Measurements from ENCODE around the gene HNF4A. TPM values are rescaled to one million over a fixed set of nuclear protein-coding genes. Genes with fewer than 3 reads are reported as not detected.
"Not testable (repeated sequence)": the region's sequence is repeated elsewhere in the genome, so short reads cannot be mapped to it uniquely, and the experiment has no call there.

Gene HNF4A
- total RNA-seq, 1 donor from 2014 or later: 4.9 TPM

DNA sequence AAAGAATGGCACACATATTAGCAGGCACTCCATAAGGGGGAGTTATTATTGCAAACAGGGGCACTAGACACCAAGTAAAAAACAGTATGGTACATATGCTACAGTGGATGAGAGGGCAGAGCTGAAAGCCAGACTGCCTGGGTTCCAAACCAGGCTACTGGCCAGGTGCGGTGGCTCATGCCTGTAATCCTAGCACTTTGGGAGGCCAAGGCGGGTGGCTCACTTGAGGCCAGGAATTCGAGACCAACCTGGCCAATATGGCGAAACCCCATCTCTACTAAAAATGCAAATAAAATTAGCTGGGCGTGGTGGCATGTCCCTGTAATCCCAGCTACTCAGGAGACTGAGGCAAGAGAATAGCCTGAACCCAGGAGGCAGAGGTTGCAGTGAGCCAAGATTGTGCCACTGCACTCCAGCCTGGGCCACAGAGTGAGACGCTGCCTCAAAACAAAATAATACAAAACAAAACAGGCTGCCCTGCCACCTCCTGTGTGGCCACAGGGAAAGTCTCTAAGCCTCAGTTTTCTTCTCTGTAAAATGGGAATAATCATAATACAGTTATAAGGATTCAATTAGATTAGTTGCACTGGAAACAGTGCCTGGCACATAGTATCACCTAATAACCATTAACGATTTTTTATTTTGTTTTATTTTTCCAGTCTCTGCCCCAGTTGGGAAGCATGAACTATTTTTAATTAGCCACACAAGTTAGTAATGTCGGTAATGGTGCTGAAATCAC, 112.7 kb downstream of the HNF4A start:
- no peak for DNase-seq (ENCODE audit: low read depth)

DNA sequence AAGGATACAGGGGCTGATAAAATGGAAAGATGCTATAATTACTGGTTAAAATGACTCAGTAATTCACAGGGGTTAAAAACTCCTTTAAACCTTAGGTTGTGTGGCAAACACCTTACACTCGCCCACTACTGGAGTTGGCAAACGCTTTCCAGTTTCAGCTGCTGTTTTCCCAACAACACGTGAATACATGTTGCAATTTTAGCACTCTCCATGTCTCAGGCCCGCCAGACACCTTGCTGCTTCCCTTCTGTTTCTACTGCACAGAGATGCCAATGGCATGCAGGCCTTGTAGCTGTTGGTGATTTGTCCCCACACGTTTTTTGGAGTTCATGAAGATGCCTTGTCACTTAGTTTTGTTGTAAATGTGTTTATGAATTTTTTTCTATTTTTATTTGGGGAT, 114.8 kb downstream of the HNF4A start:
- no peak for DNase-seq (ENCODE audit: low read depth)

DNA sequence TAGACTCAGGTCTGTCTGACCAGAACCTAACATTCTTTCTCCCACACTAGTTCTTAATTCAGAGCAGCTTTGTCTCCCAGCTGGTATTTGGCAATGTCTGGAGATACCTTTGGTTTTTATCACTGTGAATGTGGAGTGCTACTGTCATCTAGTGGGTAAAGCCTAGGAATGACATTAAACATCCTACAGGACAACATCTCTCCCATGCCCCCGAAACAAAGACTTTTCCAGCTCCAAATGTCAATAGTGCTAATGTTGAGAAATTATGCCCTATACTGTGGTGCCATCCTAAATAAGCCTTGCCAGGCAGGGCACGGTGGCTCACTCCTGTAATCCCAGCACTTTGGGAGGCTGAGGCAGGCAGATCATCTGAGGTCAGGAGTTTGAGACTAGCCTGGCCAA, 116.0 kb downstream of the HNF4A start:
- peak; percentile 70 for DNase-seq (ENCODE audit: low read depth)

DNA sequence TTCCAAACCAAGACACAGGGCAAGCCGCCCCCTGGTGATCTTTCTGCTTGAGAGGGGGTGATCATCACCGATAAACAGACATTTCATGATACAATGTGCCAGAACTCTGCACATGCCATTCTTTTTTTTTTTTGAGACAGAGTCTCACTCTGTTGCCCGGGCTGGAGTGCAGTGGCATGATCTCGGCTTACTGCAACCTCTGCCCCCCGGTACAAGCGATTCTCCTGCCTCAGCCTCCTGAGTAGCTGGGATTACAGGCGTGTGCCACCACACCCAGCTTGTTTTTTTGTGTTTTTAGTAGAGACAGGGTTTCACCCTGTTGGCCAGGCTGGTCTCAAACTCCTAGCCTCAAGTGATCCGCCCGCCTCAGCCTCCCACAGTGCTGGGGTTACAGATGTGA, 116.8 kb downstream of the HNF4A start:
- DNase-seq (ENCODE audit: low read depth): not testable (repeated sequence)

DNA sequence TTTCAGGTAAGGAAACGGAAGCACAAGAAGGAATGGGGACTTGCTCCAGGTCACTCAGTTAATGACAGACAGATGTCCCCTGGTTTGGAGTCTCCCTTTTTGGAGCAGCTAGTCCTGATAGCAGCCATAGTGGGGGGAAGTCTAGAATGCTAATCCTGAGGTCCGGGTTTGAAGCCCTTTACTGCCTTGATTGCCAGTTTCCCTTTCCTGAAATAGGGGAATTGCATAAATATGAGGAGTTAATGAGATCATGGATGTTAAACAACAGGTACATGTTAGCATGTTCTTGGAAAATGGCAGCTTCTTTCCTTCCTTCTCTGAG, 119.8 kb downstream of the HNF4A start:
- no peak for DNase-seq (ENCODE audit: low read depth)

DNA sequence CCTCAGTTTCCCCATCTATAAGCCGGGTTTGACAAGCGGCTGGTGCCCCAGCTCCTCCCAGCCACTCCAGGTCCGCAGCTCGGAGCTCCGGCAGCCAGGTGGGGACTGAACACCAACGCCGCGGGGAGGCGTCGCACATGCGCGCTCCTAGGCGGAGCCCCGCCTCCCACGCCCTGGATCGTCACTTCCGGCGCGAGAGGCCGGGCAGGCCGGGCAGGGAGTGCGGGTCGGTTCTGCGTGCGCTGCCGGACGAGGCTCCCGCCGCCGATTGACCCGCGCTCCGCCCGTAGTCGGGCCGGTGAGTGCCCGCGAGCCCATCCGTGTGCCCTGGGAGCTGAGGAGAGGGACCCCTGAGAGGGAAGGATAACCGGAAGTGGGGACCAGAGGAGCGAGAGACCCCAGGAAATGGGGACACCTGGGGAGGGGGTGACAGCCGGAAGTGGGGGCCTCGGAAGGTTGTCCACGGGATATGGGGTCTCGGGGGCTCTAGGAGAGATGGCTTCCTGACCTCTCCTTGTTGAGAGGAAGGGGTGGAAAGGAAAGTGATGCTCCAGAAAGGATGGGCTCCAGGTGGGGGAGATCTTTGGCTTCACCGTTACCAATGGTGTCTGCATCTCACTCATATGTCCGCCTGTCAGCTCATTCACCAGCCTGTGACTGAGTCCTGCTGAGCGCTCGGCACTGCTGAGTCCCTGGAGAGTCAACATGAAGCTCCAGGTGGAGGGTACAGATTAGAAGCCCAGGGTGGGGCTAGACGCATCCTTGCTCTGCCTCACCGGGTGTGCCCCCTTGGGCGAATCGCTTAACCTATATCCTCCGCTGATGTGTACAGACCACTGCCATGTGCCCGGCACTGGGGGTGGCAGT, 120.4 kb downstream of the HNF4A start, which contains the start of gene TTPAL:
TSS of gene TTPAL (plus strand) at position 181 of the 867 bp plus-strand sequence. CDS start 4,126 bp downstream, outside the sequence.
- DNase-seq (ENCODE audit: low read depth): peak; percentile 63

DNA sequence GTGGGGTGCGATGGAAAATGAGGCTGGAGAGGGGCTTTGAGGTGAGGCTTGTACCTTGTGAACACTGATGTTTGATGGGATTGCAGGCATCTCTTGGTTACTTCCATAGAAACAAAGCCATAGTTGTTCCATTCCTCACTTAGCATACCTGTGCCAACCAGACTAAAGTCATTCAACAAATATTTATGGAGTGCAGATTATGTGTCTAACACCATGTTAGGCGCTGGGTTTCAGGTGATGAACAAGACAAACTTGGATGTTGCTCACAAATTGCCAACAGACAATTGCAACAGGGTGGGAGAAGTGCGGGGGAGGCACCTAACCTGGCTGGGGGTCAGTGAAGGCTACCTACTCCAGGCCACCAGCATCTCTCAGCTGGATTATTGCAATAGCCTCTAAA, 121.7 kb downstream of the HNF4A start:
- DNase-seq (ENCODE audit: low read depth): no peak

DNA sequence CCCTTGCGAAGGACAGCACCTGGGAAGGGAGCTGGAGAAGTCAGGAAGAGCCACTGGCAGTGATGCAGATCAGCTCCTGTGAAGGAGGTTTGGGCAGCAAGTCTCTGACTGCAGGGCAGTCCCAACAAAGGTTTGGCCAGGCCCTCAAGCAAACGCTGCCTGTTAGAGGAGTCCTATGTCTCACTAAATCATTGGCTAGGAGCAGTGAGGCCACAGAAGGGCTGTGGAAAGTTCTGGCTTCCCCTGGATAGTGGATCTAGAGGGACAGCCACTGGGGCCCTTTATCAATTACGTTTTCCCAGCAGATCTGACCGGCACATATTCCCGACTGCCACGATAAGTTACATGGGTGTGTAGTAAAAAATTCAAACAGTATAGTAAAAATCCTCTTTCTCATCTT, 122.7 kb downstream of the HNF4A start:
- DNase-seq (ENCODE audit: low read depth): no peak

DNA sequence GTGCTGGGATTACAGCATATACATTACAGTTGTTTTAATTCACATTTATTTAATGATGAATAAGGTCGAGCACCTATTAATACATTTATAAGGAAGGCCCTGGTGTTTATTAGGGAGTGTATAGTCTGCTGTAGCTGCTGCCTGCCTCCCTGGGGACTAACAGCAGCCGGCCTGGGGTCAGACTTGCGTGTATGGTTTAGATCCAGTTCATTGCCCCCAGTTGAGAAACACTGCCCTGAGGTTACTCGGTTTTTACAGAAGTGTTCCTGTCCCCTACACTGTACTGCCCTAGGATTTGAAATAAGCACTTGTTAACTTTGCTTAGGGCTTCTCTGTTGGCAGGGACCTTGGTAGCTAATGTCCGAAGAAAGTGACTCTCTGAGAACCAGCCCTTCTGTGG, 124.1 kb downstream of the HNF4A start:
- DNase-seq (ENCODE audit: low read depth): no peak

DNA sequence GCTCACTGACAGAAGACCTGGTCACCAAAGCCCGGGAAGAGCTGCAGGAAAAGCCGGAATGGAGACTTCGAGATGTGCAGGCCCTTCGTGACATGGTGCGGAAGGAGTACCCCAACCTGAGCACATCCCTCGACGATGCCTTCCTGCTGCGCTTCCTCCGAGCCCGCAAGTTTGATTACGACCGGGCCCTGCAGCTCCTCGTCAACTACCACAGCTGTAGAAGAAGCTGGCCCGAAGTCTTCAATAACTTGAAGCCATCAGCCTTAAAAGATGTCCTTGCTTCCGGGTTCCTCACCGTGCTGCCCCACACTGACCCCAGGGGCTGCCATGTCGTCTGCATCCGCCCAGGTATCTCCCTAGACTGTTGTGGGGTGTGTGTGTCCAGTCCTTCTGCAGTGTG, 124.6 kb downstream of the HNF4A start:
- DNase-seq (ENCODE audit: low read depth): no peak

DNA sequence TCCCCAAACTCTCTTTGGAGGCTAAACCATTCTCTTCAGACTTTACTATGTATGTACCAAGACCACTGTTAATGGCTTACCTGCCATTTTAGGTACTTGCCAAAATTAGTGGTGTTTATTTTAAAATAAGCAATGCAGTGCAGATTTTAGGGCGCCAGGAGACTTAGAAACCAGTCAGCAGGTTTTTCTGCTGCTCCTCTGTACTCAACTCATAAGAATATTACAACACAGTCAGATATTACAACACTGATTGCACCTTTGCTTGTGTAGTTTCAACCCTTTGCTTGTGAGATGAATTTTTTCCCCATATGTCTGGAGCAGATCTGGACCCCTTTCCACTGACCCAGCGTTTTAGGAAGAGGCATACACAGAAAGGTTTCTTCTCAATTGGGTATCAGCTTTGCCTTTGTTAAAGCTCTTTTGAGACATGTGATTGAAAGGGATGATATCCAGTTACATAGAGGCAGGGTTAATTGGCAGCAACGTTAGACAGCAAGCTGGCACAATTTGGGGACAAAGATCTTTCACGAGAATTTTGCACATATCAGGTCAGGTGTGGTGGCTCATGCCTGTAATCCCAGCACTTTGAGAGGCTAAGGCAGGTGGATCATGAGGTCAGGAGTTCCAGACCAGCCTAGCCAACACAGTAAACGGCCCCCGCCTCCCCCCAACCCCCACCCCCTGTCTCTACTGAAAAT, 126.4 kb downstream of the HNF4A start:
- DNase-seq (ENCODE audit: low read depth): no peak

DNA sequence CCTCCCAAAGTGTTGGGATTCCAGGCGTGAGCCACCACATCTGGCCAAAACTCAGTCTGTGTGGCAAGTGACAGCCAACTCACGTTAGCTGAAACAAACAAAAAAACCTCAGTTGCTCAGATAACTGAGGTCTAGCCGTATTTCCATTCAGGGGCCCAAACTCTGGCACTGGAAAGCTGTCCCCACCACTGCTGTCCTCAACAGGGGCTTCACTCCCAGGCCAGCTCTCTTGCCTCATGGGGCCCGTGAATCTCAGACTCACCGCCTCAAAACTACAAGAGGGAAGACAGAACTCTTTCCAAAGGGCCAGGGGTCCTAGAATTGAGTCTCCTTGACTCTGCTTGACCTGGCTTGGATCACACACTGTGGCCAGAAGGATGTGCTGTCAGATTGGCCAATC, 127.6 kb downstream of the HNF4A start:
- DNase-seq (ENCODE audit: low read depth): no peak

Other genes with a start within 250 kb of the HNF4A start
- gene JPH2, start 168.5 kb upstream of the HNF4A start, total RNA-seq: 8.5 and 11.6 TPM in 2 replicates
- 36.5 and 39.8 TPM in 2 replicates for gene OSER1, start 144.9 kb upstream of the HNF4A start, total RNA-seq
- not detected in 2 replicates for gene GDAP1L1, start 108.4 kb upstream of the HNF4A start, total RNA-seq
- gene FITM2, start 44.5 kb upstream of the HNF4A start, total RNA-seq: 4.5 and 8.5 TPM in 2 replicates
- not detected in 2 replicates for gene R3HDML, start 18.7 kb upstream of the HNF4A start, total RNA-seq
- 11.5 and 19.0 TPM in 2 replicates for gene TTPAL, start 120.2 kb downstream of the HNF4A start, total RNA-seq
- gene SERINC3, start 166.4 kb downstream of the HNF4A start, total RNA-seq: 87.8 and 93.4 TPM in 2 replicates
- 29.0 and 34.4 TPM in 2 replicates for gene PKIG, start 226.9 kb downstream of the HNF4A start, total RNA-seq

Measured in renal cortical epithelial cell (primary cell).